GM12878 (cell line): ENCODE data around the gene CAMK4. TPM values are rescaled to one million over a fixed set of nuclear protein-coding genes. Genes with fewer than 3 reads are reported as not detected.

Source experiments
- ATAC-seq: fragments of 200-7000 bp; cut with Tn5 transposase; 3 replicates; pipeline ENCODE4 v1.9.1; 2020; ENCODE audit warnings: mild to moderate bottlenecking, moderate library complexity
- BruUV-seq: library from RNA; stranded (reverse); fragments of 400-500 nt; replicated peaks from 2 replicates; lab custom pipeline; 2021; lab: Mats Ljungman, UMichigan
- CTCF ChIA-PET: fragments of 300-600 bp; sonication (Branson Sonifier 250); formaldehyde crosslinking; extraction: SDS; loops from one replicate; lab custom pipeline; 2021; ENCODE audit warnings: inconsistent platforms; lab: Yijun Ruan, JAX
- POLR2A ChIA-PET: fragments of 350-600 bp; formaldehyde crosslinking; extraction: SDS; loops from one replicate; lab custom pipeline; 2021; ENCODE audit warnings: inconsistent platforms; lab: Charles Lee
- RAD21 ChIA-PET: fragments of 300-600 bp; sonication (Branson Sonifier 250); formaldehyde crosslinking; loops from one replicate; lab custom pipeline; 2023; ENCODE audit warnings: antibody characterized with exemption; ENCODE audit not compliant: unreplicated experiment; lab: Charles Lee
- SMC1A ChIA-PET: fragments of 300-600 bp; sonication (Branson Sonifier 250); formaldehyde crosslinking; loops from one replicate; lab custom pipeline; 2023; ENCODE audit not compliant: unreplicated experiment, uncharacterized antibody; lab: Charles Lee
- DNase-seq: peaks from one replicate; pipeline ENCODE4 v3.0.0-alpha.2; 2011; ENCODE audit warnings: low read depth, low spot score
- FAIRE-seq: peaks from 3 replicates; lab custom pipeline; 2011; peaks lifted over from hg19 to GRCh38; lab: Jason Lieb, UNC
- H2AFZ ChIP-seq: 2 replicates; pipeline ENCODE4 v1.6.0; 2011; ENCODE audit warnings: low read depth, low read length, control low read depth; ENCODE audit not compliant: control insufficient read depth
- H3K27ac ChIP-seq: 2 replicates; pipeline ENCODE4 v1.5.1; 2011; ENCODE audit warnings: control low read depth; ENCODE audit not compliant: control insufficient read depth, insufficient read depth
- H3K27me3 ChIP-seq, 2 experiments: replicated peaks in 1 of 2; 2 replicates each; pipeline versions ENCODE4 v1.6.0 to v1.6.1; 2011; ENCODE audit warnings: low read length in 1 of 2; ENCODE audit not compliant: control insufficient read depth in 2 of 2, insufficient read depth in 2 of 2
- H3K36me3 ChIP-seq, 2 experiments: 2 replicates each; pipeline ENCODE4 v1.5.1; 2011; ENCODE audit warnings: low read length in 1 of 2; ENCODE audit not compliant: control insufficient read depth in 2 of 2, insufficient read depth in 2 of 2
- H3K4me1 ChIP-seq: 2 replicates; pipeline ENCODE4 v1.6.1; 2011; ENCODE audit warnings: mild to moderate bottlenecking, low read length, moderate library complexity, mixed read lengths; ENCODE audit not compliant: control insufficient read depth, insufficient read depth
- H3K4me2 ChIP-seq: 2 replicates; pipeline ENCODE4 v1.6.0; 2011; ENCODE audit warnings: control low read depth; ENCODE audit not compliant: control insufficient read depth, insufficient read depth
- H3K4me3 ChIP-seq: fragments of 200-600 bp; sonication (generic); 2 replicates; pipeline ENCODE4 v1.5.1; 2016
- H3K79me2 ChIP-seq: 2 replicates; pipeline ENCODE4 v1.6.0; 2011; ENCODE audit warnings: low read length; ENCODE audit not compliant: control insufficient read depth, insufficient read depth
- H3K9ac ChIP-seq: 2 replicates; pipeline ENCODE4 v1.8.0; 2011; ENCODE audit warnings: low read length, control low read depth, mixed read lengths; ENCODE audit not compliant: control insufficient read depth, insufficient read depth
- H3K9me3 ChIP-seq: replicated peaks from 3 replicates; pipeline ENCODE4 v1.5.1; 2011; ENCODE audit warnings: mild to moderate bottlenecking, low read length; ENCODE audit not compliant: control insufficient read depth, insufficient read depth
- H4K20me1 ChIP-seq: 2 replicates; pipeline ENCODE4 v1.6.0; 2011; ENCODE audit not compliant: control insufficient read depth, insufficient read depth
- HCFC1 ChIP-seq: fragments of 150-350 bp; IDR thresholded peaks from 2 replicates; pipeline ENCODE4 v1.6.1; 2014; ENCODE audit warnings: low read length
- JUNB ChIP-seq: IDR thresholded peaks from 2 replicates; pipeline ENCODE4 v1.6.1; 2016; ENCODE audit warnings: antibody characterized with exemption, mild to moderate bottlenecking
- MTA3 ChIP-seq: IDR thresholded peaks from 2 replicates; pipeline ENCODE4 v1.6.1; 2012; ENCODE audit warnings: low read length, inconsistent platforms, borderline replicate concordance
- POLR2AphosphoS2 ChIP-seq: IDR thresholded peaks from 2 replicates; pipeline ENCODE4 v1.6.1; 2011; ENCODE audit warnings: low read depth, mild to moderate bottlenecking, low read length, improper control_type of control experiment, moderate library complexity
- RAD21 ChIP-seq: IDR thresholded peaks from 2 replicates; pipeline ENCODE4 v1.6.1; 2011; ENCODE audit warnings: mild to moderate bottlenecking, low read depth, low read length, moderate library complexity; ENCODE audit not compliant: insufficient read depth
- SMC3 ChIP-seq: IDR thresholded peaks from 2 replicates; pipeline ENCODE4 v1.6.1; 2011; ENCODE audit warnings: low read length, improper control_type of control experiment, borderline replicate concordance
- SREBF2 ChIP-seq: IDR thresholded peaks from 2 replicates; pipeline ENCODE4 v1.6.1; 2012; ENCODE audit warnings: mild to moderate bottlenecking, low read length
- TARDBP ChIP-seq: IDR thresholded peaks from 2 replicates; pipeline ENCODE4 v1.6.1; 2016; ENCODE audit warnings: borderline replicate concordance
- WRNIP1 ChIP-seq: IDR thresholded peaks from 2 replicates; pipeline ENCODE4 v1.6.1; 2011; ENCODE audit warnings: low read depth, low read length, improper control_type of control experiment, borderline replicate concordance
- ZNF217 ChIP-seq: fragments of 450-650 bp; IDR thresholded peaks from 2 replicates; pipeline ENCODE4 v1.6.1; 2017; ENCODE audit warnings: antibody characterized with exemption, mild to moderate bottlenecking
- WGBS: methylation state at CpG from one replicate; pipeline ENCODE4 v1.1.6; 2016; ENCODE audit warnings: low lambda C conversion rate; ENCODE audit not compliant: insufficient replicate concordance, insufficient coverage; ENCODE audit errors: missing lambda C conversion rate; 5-methylcytosine and 5-hydroxymethylcytosine counted together
- in situ Hi-C: fragments of 300-500 bp; cut with MboI; formaldehyde crosslinking; loops from 9 replicates; pipeline ENCODE4 v1.14.3; 2018; ENCODE audit warnings: mixed read lengths
- intact Hi-C: fragments of 100-400 bp; cut with micrococcal nuclease; formaldehyde crosslinking; loops from one replicate; pipeline ENCODE4 v1.14.2; 2022; ENCODE audit not compliant: unreplicated experiment
- polyA plus RNA-seq, 11 experiments: library from polyadenylated mRNA; depleted of rRNA in 4 of 11; unstranded in 6 of 11; stranded (reverse) in 5 of 11; fragments of >200 nt; fragmentation: Nextera tagmentation in 4 of 11; fragmentation: Illumina TruSeq in 1 of 11; extraction: Ambion mirVana in 4 of 11; extraction: Trizol in 1 of 11; gene quantifications; 1 replicate in 1 of 11; 2 replicates in 10 of 11; pipeline versions ENCODE4 v1.2.1 to v1.2.3, GENCODE V29; 2011 to 2016; ENCODE audit warnings: inconsistent platforms in 2 of 11, missing spikeins in 2 of 11, low read depth in 1 of 11
- total RNA-seq, 4 experiments: library from RNA; depleted of rRNA in 3 of 4; stranded (reverse); fragments of >200 nt in 3 of 4; fragmentation: Illumina TruSeq in 1 of 4; extraction: Trizol in 1 of 4; gene quantifications; 2 replicates each; pipeline versions ENCODE4 v1.2.1 to v1.2.3, GENCODE V29; 2013 to 2021
- TF ChIP-seq, protein P1 (sequence below), 3 experiments: IDR thresholded peaks in 2 of 3; conservative IDR thresholded peaks in 1 of 3; 2 replicates each; pipeline ENCODE4 v1.5.1; 2011; ENCODE audit warnings: low read depth in 3 of 3, low read length in 3 of 3, mild to moderate bottlenecking in 3 of 3, control low read depth in 2 of 3, moderate library complexity in 2 of 3, inconsistent platforms in 1 of 3, mixed read lengths in 1 of 3; ENCODE audit not compliant: control insufficient read depth in 2 of 3, insufficient read depth in 1 of 3; ENCODE audit errors: extremely low read depth in 1 of 3

CAMK4 gene
- total and polyA plus RNA-seq, 10 of the 15 experiments (the other 5 are each of a cell fraction or from before 2014, with no cell fraction given), result 13.3 to 51.9 (median 35.3) TPM

DNA sequence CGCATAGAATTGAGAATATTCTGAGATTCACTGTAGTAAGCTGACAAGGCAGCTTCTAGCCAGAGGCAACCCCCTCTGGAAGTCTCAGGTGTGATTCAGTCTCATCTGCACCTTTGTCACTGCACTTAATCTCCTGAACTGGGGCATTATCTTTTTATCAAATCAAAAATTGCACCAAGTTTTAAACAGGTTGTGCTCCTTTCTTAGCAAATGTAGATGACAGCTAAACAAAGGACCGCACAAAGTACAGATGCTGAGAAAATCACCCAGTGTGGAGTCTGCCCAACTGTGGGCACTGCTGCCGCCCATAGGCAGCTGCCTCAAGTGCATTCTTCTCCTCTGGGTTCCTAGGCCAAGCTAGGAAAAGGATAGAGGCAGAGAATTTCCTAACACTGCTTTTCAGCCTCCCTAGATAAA is 237.1 kb downstream of the CAMK4 start:
- SMC1A ChIA-PET, result interaction anchor here (0.6 to 3.3 kb wide), 8 partner anchors 8 to 685 kb away, joined by 3 to 17 read pairs (median 4); no protein-coding TSS in a partner anchor
- CTCF ChIA-PET, result interaction anchor here (1.0 to 2.1 kb wide), 9 partner anchors 17 to 305 kb away, joined by 3 to 11 read pairs (median 4); no protein-coding TSS in a partner anchor
- Histone ChIP-seq H3K79me2 (no peaks in the 10 kb centered on the region), H3K9me3 (peaks cover 2% of the 10 kb centered on the region; the same call in 2 of the 3 replicates), H3K4me3 (no peak overlapping the region), H3K4me1 (peaks cover 3% of the 10 kb centered on the region; the same call in 1 of the 2 replicates), H3K4me2 (no peak overlapping the region), H3K27me3 (no peaks in the 10 kb centered on the region), H3K27ac (no peak overlapping the region), H3K36me3 (peaks cover 0 to 3% of the 10 kb centered on the region in 2 experiments; a peak in 1 of 4 replicates), H3K9ac (no peak overlapping the region), H2AFZ (no peak overlapping the region), H4K20me1 (no peaks in the 10 kb centered on the region)
- no peak for DNase-seq
- WGBS, result 64% methylated on average over 3 of the region's 3 CpGs
- no peak for FAIRE-seq
- peak; percentile 82 for ATAC-seq
- in situ Hi-C loops (no loop called here), intact Hi-C loops (loop anchor here (2.0 kb wide), 1 partner anchor 302 kb away; no protein-coding TSS in a partner anchor)
- no peak for TF ChIP-seq MTA3
- peak; percentile 30; the same call in 1 of the 2 replicates for TF ChIP-seq RAD21
- TF ChIP-seq ZNF217, result no peak
- TF ChIP-seq WRNIP1, result no peak
- TF ChIP-seq, protein P1, sequence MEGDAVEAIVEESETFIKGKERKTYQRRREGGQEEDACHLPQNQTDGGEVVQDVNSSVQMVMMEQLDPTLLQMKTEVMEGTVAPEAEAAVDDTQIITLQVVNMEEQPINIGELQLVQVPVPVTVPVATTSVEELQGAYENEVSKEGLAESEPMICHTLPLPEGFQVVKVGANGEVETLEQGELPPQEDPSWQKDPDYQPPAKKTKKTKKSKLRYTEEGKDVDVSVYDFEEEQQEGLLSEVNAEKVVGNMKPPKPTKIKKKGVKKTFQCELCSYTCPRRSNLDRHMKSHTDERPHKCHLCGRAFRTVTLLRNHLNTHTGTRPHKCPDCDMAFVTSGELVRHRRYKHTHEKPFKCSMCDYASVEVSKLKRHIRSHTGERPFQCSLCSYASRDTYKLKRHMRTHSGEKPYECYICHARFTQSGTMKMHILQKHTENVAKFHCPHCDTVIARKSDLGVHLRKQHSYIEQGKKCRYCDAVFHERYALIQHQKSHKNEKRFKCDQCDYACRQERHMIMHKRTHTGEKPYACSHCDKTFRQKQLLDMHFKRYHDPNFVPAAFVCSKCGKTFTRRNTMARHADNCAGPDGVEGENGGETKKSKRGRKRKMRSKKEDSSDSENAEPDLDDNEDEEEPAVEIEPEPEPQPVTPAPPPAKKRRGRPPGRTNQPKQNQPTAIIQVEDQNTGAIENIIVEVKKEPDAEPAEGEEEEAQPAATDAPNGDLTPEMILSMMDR (IDR thresholded peaks at IDR 0.05 in 2 of 3, conservative IDR thresholded peaks at IDR 0.05 in 1 of 3; ENCODE audit: control insufficient read depth in 2 of 3, extremely low read depth in 1 of 3, insufficient read depth in 1 of 3, low read depth in 3 of 3, low read length in 3 of 3), result peak; percentile 26 to 52 (median 51); a peak in 4 of 6 replicates
- TF ChIP-seq SREBF2, result no peak
- TF ChIP-seq SMC3, result peak; percentile 36; the same call in 1 of the 2 replicates
- TF ChIP-seq JUNB, result no peak
- no peak for TF ChIP-seq POLR2AphosphoS2
- TF ChIP-seq HCFC1, result no peak
- TF ChIP-seq TARDBP, result no peak
- POLR2A ChIA-PET, result no interaction called here
- BruUV-seq, result no TSS peak
- RAD21 ChIA-PET, result interaction anchor here (1.1 to 2.0 kb wide), 6 partner anchors 105 to 685 kb away, joined by 3 to 7 read pairs (median 4); no protein-coding TSS in a partner anchor
